Tibial nerve (tissue), 4 donors: ENCODE data around the gene SERPING1.

Source experiments
- EP300 ChIP-seq, 2 donors: sonication (generic); formaldehyde crosslinking; IDR thresholded peaks; one replicate each; pipeline ENCODE4 v1.6.1; 2017; ENCODE audit warnings: antibody characterized with exemption in 2 of 2, mild to moderate bottlenecking in 1 of 2
- POLR2A ChIP-seq, 2 donors: fragments of 450-650 bp; IDR thresholded peaks; one replicate each; pipeline ENCODE4 v1.6.1; 2017; ENCODE audit warnings: antibody characterized with exemption in 2 of 2, mild to moderate bottlenecking in 2 of 2, moderate library complexity in 2 of 2
- TF ChIP-seq, protein P1 (sequence below), 5 experiments: fragments of 200-600 bp in 3 of 5; fragments of 450-650 bp in 2 of 5; sonication (generic) in 3 of 5; IDR thresholded peaks; one replicate each; pipeline ENCODE4 v1.5.1; 2016 to 2019; ENCODE audit warnings: antibody characterized with exemption in 5 of 5, mild to moderate bottlenecking in 3 of 5, moderate library complexity in 2 of 5

DNA sequence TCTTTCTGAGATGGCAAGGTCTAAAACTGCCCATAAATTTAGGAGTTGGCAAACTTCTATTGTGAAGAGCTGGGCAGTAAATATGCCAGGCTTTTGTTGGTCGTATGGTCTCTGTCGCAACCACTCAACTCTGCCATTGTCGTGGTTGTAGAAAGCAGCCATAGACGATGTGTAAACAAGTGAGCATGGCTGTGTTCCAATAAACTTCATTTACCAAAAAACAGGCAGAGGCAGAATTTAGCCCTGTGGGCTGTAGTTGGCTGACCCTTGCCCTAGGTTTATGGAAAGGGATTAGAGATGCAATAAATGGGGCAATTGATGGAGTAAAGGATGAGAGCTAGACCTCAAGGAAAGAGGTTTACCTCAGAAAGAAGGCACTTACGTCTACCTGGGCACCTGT lies 34.6 kb downstream of the SERPING1 start:
- TF ChIP-seq POLR2A (IDR thresholded peaks at IDR 0.05): no peak
- TF ChIP-seq, protein P1, sequence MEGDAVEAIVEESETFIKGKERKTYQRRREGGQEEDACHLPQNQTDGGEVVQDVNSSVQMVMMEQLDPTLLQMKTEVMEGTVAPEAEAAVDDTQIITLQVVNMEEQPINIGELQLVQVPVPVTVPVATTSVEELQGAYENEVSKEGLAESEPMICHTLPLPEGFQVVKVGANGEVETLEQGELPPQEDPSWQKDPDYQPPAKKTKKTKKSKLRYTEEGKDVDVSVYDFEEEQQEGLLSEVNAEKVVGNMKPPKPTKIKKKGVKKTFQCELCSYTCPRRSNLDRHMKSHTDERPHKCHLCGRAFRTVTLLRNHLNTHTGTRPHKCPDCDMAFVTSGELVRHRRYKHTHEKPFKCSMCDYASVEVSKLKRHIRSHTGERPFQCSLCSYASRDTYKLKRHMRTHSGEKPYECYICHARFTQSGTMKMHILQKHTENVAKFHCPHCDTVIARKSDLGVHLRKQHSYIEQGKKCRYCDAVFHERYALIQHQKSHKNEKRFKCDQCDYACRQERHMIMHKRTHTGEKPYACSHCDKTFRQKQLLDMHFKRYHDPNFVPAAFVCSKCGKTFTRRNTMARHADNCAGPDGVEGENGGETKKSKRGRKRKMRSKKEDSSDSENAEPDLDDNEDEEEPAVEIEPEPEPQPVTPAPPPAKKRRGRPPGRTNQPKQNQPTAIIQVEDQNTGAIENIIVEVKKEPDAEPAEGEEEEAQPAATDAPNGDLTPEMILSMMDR (IDR thresholded peaks at IDR 0.05): no peak
- no peak for TF ChIP-seq EP300 (IDR thresholded peaks at IDR 0.05)
